Ovary (tissue), 3 donors: ENCODE results near the gene HRG.

Source experiments
- EP300 ChIP-seq: sonication (generic); formaldehyde crosslinking; IDR thresholded peaks from one replicate; pipeline ENCODE4 v1.6.1; 2017; ENCODE audit warnings: antibody characterized with exemption
- POLR2A ChIP-seq: fragments of 450-650 bp; IDR thresholded peaks from one replicate; pipeline ENCODE4 v1.6.1; 2017; ENCODE audit warnings: antibody characterized with exemption, mild to moderate bottlenecking, moderate library complexity
- TF ChIP-seq, protein P1 (sequence below), 3 donors: fragments of 450-650 bp in 2 of 3; fragments of 200-600 bp in 1 of 3; IDR thresholded peaks; one replicate each; pipeline versions ENCODE4 v1.5.1 to v1.8.0; 2016 to 2022; ENCODE audit warnings: antibody characterized with exemption in 3 of 3, mild to moderate bottlenecking in 1 of 3
- donor health status: DM: no; HTN: no; CAD: no.

DNA sequence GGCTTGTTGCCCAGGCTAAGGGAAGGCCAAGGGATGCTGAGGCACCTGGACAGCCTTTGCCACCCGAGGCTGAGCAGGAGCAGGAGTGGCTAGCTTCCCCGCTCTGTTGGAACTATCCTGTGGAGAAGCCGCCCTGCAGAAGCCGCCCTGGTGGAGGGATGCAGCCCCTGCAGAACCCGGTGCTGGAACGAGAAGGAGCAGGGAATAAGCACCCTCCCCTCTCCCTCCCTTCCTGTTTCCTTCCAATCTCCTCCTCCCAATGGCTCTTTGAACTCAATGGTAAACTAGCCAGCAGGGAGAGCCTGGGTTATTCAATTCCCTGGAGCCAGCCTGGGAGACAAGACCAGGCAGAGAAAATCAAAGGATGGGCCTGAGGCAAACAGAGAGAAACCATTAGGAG lies 11.8 kb upstream of the HRG start:
- TF ChIP-seq, protein P1, sequence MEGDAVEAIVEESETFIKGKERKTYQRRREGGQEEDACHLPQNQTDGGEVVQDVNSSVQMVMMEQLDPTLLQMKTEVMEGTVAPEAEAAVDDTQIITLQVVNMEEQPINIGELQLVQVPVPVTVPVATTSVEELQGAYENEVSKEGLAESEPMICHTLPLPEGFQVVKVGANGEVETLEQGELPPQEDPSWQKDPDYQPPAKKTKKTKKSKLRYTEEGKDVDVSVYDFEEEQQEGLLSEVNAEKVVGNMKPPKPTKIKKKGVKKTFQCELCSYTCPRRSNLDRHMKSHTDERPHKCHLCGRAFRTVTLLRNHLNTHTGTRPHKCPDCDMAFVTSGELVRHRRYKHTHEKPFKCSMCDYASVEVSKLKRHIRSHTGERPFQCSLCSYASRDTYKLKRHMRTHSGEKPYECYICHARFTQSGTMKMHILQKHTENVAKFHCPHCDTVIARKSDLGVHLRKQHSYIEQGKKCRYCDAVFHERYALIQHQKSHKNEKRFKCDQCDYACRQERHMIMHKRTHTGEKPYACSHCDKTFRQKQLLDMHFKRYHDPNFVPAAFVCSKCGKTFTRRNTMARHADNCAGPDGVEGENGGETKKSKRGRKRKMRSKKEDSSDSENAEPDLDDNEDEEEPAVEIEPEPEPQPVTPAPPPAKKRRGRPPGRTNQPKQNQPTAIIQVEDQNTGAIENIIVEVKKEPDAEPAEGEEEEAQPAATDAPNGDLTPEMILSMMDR (IDR thresholded peaks at IDR 0.05): no peak
- TF ChIP-seq EP300 (no peak), POLR2A (no peak)
